Measurements from ENCODE around the gene KAT6B. TPM values are rescaled to one million over a fixed set of nuclear protein-coding genes. Genes with fewer than 3 reads are reported as not detected.

The KAT6B gene
- total RNA-seq, 1 donor from 2014 or later = 41.0 TPM

GRCh38 chr10:75010373-75010772, 184.0 kb downstream of the KAT6B start:
- peaks cover 26% of the 10 kb centered on the region for H3K4me1 ChIP-seq
- H3K27ac ChIP-seq (replicated peaks) = no peak overlapping the region
- intact Hi-C loops (cut with micrococcal nuclease) = no loop called here
- H3K36me3 ChIP-seq = peaks cover 11% of the 10 kb centered on the region
- TF ChIP-seq CTCF (IDR thresholded peaks at IDR 0.05; ENCODE audit: borderline replicate concordance) = no peak
- H3K4me3 ChIP-seq = no peak overlapping the region
- H3K9me3 ChIP-seq (replicated peaks) = no peaks in the 10 kb centered on the region
- no peak for DNase-seq
- H3K27me3 ChIP-seq (ENCODE audit: low read depth) = no peaks in the 10 kb centered on the region

GRCh38 chr10:75011221-75011620, 184.8 kb downstream of the KAT6B start:
- no peaks in the 10 kb centered on the region for H3K9me3 ChIP-seq (replicated peaks)
- H3K27ac ChIP-seq (replicated peaks) = no peak overlapping the region
- H3K4me3 ChIP-seq = no peak overlapping the region
- TF ChIP-seq CTCF (IDR thresholded peaks at IDR 0.05; ENCODE audit: borderline replicate concordance) = no peak
- peaks cover 10% of the 10 kb centered on the region for H3K36me3 ChIP-seq
- DNase-seq = no peak
- intact Hi-C loops (cut with micrococcal nuclease) = no loop called here
- peaks cover 34% of the 10 kb centered on the region for H3K4me1 ChIP-seq
- no peaks in the 10 kb centered on the region for H3K27me3 ChIP-seq (ENCODE audit: low read depth)

- Histone ChIP-seq H3K27me3 (ENCODE audit: low read depth) (no peaks in the 10 kb centered on the region), H3K4me3 (no peak overlapping the region), H3K27ac (replicated peaks) (no peak overlapping the region), H3K36me3 (peaks cover 5% of the 10 kb centered on the region), H3K9me3 (replicated peaks) (no peaks in the 10 kb centered on the region), H3K4me1 (peaks cover 39% of the 10 kb centered on the region)
- intact Hi-C loops (cut with micrococcal nuclease) = no loop called here
- TF ChIP-seq CTCF (IDR thresholded peaks at IDR 0.05; ENCODE audit: borderline replicate concordance) = no peak
- no peak for DNase-seq
Observed at GRCh38 chr10:75012471-75012870, 186.1 kb downstream of the KAT6B start.

- H3K9me3 ChIP-seq (replicated peaks) = no peaks in the 10 kb centered on the region
- H3K27me3 ChIP-seq (ENCODE audit: low read depth) = no peaks in the 10 kb centered on the region
- peaks cover 39% of the 10 kb centered on the region for H3K4me1 ChIP-seq
- H3K36me3 ChIP-seq = peaks cover 5% of the 10 kb centered on the region
- TF ChIP-seq CTCF (IDR thresholded peaks at IDR 0.05; ENCODE audit: borderline replicate concordance) = no peak
- H3K27ac ChIP-seq (replicated peaks) = no peak overlapping the region
- DNase-seq = no peak
- no peak overlapping the region for H3K4me3 ChIP-seq
- intact Hi-C loops (cut with micrococcal nuclease) = no loop called here
Observed at GRCh38 chr10:75013007-75013406, 186.6 kb downstream of the KAT6B start.

- Histone ChIP-seq H3K27me3 (ENCODE audit: low read depth) (no peaks in the 10 kb centered on the region), H3K4me3 (no peak overlapping the region), H3K27ac (replicated peaks) (peak overlapping the region; percentile 2), H3K4me1 (peaks cover 43% of the 10 kb centered on the region), H3K36me3 (peaks cover 5% of the 10 kb centered on the region), H3K9me3 (replicated peaks) (no peaks in the 10 kb centered on the region)
- intact Hi-C loops (cut with micrococcal nuclease) = no loop called here
- no peak for DNase-seq
- TF ChIP-seq CTCF (IDR thresholded peaks at IDR 0.05; ENCODE audit: borderline replicate concordance) = no peak
Observed at GRCh38 chr10:75013522-75013921, 187.1 kb downstream of the KAT6B start.
